NCI-H1092 treated with DMSO at 0.1 percent for 48 hours (cell line): ENCODE data around the gene ACKR2.
"Not testable (repeated sequence)": the region's sequence is repeated elsewhere in the genome, so short reads cannot be mapped to it uniquely, and the experiment has no call there.

ENCODE experiments used
- DNase-seq: peaks from one replicate; lab custom pipeline; 2025; lab: John Stamatoyannopoulos, UW

The ACKR2 gene

DNA sequence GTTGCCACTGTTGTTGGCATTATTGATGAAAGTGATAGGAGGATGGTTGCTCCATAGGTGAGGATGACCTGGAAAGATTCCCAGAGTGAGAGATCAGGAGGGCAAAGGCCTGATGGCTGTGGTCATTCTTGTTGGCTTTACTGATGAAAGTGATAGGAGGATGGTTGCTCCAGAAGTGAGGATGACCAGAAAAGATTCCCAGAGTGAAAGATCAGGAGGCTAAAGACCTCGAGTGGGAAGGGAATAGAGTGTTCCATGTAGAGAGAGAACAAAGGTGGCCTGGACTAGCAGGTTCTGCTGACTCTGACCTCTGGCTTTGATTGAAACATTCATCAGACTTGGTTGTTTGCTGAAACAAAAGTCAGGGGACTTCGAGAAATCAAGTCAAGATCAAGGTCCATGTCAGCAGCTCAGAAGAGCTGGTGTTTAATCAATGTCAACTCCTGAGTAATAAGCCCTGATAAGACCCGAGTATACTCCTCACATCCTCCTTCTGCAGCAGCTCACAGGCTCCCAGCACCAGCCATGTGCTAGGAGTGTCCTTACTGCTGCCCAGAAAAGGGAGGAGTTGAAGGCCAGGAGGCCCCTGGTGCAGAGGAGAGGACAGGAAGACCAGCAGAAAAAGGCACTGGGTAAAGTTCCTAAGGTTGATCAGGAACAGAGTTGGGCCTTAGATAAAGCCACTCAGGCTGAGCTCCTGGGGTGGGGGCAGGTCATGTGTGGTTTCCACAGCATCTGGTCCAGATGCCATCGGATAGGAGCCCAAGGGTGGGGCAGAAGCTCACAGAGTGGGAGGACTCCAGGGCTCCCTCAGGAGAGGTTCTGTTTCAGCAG lies 46.5 kb downstream of the ACKR2 start:
- DNase-seq: no peak

DNA sequence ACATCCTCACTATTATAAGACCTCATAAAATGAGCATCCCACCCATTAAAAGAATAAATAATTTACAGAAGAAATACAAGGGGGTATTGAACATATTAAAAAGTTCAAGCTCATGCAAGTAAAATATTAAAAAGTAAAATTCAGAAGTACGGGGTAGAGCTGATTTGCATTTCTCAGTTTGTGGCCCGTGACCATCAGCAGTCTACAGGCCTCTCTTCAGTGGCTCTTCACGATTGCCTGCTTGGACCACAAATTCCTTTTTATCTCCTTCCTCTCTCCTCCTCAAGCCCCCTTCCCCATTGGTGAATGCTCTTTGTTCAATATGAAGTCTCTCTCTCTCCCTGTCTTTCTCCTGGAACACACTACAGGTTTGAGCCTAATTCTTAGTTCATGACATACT lies 47.3 kb downstream of the ACKR2 start:
- DNase-seq: no peak

DNA sequence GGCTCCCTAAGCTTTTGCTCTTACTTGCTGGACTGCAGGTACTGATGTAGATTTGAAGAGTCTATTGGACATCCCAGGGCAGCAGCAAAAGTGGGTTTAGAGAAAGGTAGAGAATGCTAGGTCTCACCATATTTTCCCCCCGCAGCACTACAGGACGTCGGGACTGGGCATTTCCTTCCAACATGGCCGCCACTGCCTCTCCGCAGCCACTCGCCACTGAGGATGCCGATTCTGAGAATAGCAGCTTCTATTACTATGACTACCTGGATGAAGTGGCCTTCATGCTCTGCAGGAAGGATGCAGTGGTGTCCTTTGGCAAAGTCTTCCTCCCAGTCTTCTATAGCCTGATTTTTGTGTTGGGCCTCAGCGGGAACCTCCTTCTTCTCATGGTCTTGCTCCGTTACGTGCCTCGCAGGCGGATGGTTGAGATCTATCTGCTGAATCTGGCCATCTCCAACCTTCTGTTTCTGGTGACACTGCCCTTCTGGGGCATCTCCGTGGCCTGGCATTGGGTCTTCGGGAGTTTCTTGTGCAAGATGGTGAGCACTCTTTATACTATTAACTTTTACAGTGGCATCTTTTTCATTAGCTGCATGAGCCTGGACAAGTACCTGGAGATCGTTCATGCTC lies 55.2 kb downstream of the ACKR2 start:
- no peak for DNase-seq

DNA sequence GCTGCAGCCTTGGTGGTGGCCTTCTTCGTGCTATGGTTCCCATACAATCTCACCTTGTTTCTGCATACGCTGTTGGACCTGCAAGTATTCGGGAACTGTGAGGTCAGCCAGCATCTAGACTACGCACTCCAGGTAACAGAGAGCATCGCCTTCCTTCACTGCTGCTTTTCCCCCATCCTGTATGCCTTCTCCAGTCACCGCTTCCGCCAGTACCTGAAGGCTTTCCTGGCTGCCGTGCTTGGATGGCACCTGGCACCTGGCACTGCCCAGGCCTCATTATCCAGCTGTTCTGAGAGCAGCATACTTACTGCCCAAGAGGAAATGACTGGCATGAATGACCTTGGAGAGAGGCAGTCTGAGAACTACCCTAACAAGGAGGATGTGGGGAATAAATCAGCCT lies 56.0 kb downstream of the ACKR2 start:
- DNase-seq: no peak

DNA sequence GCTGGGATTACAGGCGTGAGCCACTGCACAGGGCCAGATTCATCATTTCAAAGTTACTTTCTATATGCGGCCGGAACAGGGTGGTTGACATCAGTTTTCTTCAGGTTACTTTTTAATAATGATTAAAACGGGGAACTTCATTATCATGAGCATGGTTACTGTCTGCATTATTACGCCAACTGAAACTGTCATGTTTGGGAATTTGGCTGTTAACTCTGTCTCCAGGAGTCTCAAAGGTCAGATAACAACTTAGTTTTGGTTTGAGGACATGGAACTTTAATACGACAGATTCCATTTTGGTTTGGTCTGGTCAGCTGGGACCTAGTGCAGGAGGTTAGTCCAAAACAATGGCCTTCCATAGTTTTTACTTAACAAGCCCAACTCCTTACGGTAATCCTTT lies 57.9 kb downstream of the ACKR2 start:
- no peak for DNase-seq

DNA sequence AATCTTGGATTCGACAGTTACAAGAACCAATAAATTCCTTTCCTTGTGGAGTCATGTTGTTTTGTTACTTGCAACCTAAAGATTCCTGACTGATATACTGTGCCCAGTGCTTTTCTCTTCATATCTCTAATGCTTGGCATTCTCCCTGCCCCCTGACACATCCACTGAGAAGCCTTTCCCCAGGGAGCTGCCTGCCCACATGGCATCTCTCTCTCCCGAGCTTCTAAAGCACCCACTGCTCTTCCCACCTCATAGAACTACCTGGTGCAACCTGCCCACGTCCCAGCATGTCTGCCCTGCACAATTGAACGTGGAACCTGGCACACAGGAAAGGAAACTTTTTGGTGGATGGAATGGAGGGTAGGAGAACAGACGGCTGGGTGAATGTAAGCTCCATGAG lies 59.6 kb downstream of the ACKR2 start:
- no peak for DNase-seq

DNA sequence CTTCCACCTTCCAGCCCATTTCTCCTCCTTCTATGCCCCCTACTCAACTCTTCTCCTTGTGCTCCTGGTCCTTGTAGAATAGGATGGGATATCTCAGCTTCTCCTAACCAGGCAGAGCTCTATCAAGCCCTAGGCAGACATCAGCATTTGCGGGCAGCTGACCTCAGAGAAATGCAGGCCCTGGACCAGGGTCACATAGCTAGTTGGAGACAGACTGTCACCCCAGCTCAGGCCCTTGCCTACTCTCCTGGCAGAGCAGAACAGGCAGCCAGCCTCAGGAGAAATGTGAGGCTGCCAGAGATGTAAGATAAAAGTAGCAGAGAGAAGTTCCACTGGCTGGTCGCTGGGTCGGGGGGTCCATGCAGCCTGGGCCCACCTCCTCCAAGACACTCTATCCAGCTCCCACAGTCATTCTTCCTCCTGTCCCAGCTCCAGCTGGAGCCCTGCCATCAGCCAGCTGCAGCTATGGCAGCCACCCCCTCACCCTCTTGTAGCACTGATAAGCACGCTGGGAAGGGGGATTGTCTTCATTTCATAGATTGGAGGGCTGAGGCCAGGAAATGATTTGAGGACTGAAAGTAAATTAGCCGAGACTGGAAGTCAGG lies 62.4 kb downstream of the ACKR2 start:
- peak; percentile 28 for DNase-seq

DNA sequence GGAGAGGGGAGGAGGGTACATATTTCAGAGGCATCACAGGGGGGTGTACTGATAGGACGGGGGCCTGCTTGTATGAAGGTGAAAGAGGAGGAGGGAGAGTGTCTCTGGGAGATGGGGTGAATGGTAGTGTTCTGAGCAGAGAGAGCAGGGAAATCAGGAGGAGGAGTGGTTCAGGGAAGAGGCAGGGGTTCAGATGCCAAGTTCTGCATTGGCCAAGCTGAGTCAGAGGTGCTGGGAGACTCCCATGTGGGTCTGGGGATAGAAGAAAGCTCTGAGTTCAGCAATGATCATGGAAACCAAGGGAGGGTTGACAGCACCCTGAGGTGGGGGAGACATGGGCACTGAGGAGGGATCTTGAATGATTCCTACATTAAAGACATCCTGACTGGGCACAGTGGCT lies 63.5 kb downstream of the ACKR2 start:
- DNase-seq: no peak

DNA sequence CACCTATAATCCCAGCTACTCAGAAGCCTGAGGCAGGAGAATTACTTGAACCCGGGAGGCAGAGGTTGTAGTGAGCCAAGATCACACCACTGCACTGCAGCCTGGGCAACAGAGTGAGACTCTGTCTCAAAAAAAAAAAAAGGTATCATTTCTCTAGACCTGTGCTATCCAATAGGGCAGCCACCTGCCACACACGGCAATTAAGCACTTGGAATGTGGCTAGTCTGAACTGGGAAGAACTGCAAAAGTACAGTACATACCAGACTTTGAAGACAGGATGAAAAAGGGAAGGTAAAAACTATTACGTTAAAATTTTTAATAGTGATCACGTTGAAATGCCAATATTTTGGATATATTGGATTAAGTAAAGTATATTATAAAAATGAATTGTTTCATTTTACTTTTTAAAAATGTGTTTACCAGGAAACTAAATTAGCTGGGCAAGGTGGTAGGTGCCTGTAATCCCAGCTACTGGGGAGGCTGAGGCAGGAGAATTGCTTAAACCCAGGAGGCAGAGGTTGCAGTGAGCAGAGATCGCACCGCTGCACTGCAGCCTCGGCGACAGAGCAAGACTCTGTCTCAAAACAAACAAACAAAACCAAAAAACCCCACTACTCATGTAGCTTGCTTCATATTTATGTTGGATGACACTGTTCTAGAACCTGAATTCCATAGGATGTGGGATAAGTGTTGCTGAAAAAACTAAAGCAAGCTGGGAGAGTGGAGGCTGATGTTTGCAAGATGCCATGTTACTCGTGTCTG lies 64.2 kb downstream of the ACKR2 start:
- DNase-seq: no peak

DNA sequence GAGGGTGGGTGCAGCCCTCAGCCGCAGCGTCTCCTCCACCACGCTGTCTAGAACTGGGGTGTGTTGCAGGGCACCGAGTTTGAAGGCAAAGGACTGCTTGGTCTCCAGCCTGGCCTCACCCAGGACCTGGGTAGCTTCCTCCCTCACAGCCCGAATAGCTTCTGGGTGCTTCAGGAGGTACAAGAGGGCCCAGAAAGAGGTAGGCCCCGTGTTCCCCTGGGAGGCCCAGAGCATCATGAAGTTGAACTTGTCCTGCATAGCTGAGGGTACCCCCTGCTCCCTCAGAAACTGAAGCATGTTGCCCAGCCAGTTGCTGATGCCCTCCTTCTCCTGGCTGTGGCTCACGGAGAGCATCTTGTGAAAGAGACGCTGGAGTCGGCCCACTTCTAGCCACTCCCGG lies 65.5 kb downstream of the ACKR2 start:
- no peak for DNase-seq

DNA sequence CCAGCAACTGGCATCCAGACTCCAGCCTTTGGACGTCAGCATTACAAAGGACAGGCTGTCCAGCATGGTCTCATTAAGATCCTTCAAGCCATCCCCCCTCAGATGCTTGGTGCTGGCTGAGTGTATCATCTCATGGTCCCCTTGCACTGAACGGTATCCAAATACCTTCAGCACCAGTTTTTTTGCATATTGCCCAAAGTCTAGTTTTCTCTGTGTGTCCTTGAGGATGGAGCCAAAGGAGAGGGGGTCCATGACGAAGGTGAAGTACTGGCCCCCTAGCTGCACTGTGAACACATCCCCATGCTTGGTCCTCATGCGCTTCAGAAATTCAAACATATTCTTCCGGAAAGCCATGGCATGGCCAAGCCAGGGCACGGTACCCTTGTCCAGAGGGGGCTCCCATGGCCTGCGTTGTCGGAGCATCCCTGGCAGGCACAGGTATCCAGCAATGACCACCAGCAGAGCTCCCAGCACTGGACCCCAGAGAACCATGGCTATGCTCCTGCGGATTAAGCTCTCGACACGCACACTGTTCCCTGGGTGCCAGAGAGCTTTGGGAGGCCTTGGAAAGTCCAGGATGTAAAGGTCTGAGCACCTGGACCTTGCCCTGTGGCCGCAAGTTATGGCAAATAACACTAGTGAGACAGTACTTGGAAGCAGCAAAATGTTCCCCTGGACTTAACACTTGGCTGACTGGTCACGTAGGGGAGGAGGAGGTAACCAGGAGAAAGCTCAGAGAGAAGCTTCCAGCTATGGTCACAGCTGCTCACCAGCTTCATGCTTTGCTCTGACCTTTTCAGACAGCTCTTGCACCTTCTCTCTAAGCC lies 66.3 kb downstream of the ACKR2 start, which contains the start of gene CYP8B1:
Gene CYP8B1, minus strand, starts transcription at position 555 of the 827 bp plus-strand sequence. Its CDS starts 63 bp downstream, at position 492.
- DNase-seq: no peak

DNA sequence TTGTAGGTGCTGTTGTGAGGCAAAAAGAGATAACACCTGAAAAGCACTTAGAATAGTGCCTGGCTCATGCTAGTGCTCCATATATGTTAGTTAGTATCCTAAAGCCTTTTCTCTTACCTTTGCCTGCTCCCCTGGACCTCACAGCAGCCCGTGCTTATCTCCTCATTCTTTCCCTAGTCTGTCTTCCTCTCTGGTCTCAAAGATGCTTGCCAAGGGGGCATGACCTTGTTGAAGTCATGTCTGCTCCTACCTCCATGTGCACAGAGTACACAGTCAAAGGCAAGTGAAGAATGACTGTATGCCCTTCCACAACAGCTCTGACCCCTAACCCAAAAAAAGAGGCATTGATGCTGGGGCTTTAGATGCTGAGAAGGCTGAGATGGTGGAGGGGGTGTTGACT lies 67.2 kb downstream of the ACKR2 start:
- no peak for DNase-seq

DNA sequence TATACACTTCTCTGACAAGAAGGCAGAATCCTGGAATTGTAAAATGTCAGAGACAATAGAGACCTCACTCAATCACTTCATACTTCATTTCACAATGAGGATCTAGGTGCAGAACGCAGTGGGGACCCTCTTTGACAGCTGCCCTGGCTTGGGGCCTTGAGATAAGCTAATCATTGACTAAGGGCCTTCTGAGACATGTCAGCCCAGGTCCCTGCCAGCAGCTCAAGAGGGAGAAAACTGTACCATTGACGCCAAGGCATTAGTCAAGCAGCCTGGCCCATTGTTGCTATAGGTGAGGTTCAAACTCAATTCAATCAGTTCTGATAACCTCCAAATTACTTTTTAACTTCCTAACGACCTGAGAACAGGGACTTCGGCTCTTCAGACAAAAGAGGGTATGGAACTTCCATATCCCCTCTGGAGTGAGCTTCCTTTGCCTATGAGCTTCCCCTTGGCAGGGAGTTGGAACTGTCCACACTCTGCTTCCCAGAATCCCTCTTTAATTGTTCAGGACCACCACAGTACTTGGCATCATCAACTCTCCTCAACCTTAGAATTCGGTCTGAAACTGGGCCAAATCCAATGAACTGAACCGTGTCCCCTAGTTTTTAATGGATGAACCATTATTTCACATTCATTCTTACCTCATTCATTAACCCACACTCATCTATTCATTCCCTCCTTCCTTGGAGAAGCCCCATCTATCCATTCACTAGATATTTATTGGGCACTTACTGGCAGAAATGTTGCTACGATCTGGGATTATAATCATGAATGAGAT lies 67.9 kb downstream of the ACKR2 start:
- DNase-seq: no peak

DNA sequence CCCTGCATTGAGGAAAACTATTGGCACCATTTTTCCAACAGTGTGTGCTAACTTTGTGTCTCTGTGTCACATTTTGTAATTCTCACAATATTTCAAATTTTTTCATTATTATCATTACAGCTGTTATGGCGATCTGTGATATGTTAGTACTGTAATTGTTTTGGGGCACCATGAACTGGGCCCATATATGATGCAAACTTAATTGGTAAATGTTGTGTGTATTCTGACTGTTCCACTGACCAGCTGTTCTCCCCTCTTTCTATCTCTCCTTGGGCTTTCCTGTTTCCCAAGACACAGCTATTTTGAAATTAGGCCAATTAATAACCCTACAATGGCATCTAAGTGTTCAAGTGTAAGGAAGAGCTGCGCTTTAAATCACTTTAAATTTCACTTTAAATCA lies 68.6 kb downstream of the ACKR2 start:
- no peak for DNase-seq

DNA sequence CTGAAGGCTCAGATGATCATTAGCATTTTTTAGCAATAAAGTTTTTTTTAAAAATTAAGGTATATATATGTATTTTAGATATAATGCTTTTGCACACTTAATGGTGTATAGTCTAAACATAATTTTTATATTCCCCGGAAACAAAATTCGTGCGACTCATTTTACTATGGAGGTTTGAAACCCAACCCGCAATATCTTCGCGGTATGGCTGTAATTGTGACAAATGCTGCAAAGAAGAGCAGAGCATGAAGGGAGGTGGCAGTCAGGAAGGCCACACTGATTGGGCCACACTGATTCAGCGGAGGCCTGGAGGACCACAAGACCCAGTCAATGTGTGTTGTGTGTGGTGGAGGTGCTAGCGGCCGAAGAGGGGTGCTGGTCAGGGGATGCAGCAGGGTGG lies 70.9 kb downstream of the ACKR2 start:
- no peak for DNase-seq

DNA sequence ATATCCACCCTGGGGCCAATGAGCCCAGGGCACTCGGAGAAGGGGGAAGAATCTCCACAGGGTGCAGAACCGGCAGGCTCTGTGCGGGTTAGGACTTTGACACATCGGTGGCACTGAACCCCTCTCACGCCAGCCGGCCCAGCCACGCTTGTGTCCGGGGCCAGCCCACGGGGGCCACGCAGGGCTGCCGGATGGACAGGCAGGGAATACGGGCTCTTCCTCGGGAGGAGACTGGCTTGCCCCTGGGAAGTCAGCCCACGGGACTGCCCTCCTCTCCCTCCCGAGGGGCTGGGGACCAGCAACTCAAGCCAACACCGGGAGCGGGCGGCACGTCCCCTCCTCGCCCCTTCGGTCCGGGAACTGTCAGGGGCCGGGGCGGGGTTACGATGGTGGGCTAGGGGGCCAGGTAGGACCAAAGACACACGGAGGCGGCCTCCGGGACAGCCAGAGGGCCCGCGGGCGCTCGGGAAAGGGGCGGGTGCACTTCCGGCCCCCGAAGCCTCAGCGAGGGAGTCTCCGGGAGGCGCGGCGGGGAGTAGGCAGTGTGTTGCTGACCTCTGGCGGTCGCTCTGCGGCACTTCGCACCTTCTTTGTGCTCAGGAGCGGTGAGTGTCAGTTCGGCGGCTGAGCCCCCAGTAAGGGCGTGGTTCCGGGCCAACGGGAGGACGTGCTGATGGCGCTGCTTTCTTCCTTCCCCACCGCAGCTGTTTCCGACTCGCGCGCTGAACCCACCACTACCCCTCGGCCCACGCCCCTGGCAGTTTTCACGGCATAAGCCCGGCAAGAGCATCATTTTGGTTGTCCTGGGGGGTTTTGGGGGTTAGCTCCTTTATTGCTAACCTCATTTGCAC lies 71.6 kb downstream of the ACKR2 start:
- DNase-seq: peak; percentile 70

DNA sequence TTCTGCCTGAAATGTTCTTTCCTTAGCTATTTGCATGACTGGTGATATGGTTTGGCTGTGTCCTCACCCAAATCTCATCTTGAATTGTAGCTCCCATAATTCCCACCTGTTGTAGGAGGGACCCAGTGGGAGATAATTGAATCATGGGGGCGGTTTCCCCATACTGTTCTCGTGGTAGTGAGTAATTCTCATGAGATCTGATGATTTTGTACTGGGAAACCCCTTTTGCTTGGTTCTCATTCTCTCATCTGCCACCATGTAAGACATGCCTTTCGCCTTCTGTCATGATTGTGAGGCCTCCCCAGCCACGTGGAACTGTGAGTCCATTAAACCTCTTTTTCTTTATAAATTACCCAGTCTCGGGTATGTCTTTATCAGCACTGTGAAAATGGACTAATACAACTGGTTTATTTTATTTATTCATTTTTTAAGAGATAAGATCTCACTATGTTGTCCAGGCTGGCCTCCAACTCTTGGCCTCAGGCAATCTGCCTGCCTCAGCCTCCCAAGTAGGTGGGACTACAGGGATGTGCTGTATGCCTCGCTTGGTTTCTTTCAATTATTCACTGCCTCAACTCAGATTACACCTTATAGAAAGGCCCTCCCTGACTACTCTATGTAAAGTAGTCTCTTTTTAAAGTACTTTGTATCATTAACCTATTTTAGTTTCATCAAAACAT lies 74.1 kb downstream of the ACKR2 start:
- DNase-seq: not testable (repeated sequence)

DNA sequence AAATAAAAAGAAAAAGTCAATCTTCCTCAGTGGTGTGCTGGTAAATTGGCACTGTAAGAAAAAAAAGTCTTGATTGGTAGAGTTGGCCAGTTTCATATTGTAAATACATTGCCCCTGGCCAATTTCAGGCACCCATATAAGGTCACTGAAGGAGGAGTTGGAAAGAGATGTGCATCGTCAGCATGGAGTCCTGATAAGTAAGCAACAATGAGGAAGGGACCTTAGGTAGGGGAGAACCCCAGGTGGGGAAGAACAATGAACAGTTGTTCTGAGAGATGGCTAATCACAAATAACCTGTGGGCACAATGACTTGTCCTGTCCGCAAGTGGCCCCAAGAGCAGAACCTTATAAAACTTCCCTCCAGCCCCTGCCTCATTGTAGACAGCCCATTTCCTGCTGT lies 75.1 kb downstream of the ACKR2 start:
- no peak for DNase-seq

DNA sequence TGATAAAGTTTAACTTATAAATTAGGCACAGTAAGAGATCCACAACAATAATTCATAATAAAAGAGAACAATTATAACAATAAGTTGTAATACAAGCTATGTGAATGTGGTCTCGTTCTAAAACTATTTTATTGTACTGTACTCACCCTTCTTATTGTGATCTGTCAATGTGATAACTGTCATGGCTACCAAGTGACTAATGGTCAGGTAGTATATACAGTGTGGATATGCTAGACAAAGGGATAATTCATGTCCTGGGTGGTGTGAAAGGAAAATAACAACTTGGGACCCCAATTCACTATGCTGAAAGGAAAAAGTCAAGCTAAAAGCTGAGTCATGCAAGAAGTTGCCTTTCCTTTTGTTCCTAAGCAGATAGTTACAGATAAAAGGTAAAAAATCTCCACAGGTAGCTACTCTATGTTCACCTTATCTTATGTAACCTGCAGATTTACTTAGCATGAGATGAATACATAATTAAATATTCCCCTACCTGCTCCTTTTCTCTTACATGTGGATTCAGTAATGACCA lies 77.1 kb downstream of the ACKR2 start:
- DNase-seq: no peak
